ENCODE results near the gene MYO1G. TPM values are rescaled to one million over a fixed set of nuclear protein-coding genes. Genes with fewer than 3 reads are reported as not detected.

Gene MYO1G
- total and polyA plus RNA-seq, 2 donors = 47.0 to 56.2 TPM

DNA sequence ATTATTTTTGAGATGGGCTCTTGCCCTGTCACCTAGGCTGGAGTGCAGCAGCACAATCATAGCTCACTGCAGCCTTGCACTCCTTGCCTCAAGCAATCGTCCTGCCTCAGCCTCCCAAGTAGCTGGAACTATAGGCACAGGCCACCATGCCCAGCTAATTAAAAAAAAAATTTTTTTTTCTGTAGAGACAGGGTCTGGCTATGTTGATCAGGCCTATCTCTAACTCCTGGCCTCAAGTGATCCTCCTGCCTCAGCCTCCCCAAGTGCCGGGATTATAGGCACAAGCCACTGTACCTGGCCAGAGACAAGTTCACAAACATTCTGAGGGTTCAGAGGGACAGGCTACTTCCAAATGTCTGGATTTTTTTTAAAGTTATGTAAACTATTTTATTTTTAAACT is 61.4 kb downstream of the MYO1G start:
- Histone ChIP-seq H3K4me1 (ENCODE audit: control insufficient read depth in 2 of 2, insufficient read depth in 2 of 2, low read length in 2 of 2) (peaks cover 0 to 10% of the 10 kb centered on the region in 2 donors), H3K27me3 (ENCODE audit: control insufficient read depth in 2 of 2, insufficient read depth in 1 of 2, low read length in 1 of 2) (no peaks in the 10 kb centered on the region), H3K27ac (ENCODE audit: low read depth in 1 of 2, low read length in 1 of 2) (no peak overlapping the region), H3K4me3 (ENCODE audit: low read length in 2 of 2) (no peak overlapping the region), H3K9me3 (ENCODE audit: control insufficient read depth in 2 of 2, insufficient read depth in 1 of 2, low read length in 1 of 2) (no peaks in the 10 kb centered on the region), H3K36me3 (ENCODE audit: control insufficient read depth in 2 of 2, insufficient read depth in 2 of 2, low read length in 1 of 2) (no peaks in the 10 kb centered on the region)
- over 99% methylated on average over 2 of the region's 2 CpGs for WGBS
- DNase-seq (ENCODE audit: low read depth in 6 of 9, low spot score in 9 of 9) = no peak

DNA sequence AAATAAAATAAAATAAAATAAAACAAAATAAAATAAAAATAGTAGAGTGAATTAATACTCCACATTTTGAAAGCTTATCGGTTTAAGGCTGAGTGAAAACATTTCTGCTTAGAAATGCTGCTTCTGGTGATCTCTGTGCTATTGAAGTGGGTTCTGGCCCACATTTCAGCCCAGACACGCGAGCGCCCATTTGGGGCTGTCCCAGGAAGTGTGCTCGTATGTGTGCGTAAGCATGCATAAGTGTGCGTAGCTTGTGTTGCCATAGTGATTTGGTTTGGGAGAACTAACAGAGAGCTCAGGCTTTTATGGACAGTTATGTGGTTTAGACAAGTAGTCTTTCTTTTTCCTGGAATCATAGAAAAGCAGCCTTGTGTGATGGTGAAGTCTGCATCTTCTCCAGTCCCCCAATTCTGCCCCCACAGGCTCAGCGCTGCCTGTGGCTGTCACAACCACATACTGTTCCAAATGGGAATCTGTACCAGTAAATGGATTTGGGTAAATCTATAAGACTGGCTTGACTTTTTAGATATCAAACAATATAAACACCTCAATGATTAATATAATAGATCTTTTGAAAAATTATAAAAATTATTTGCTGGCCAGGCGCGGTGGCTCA is 63.7 kb downstream of the MYO1G start:
- Histone ChIP-seq H3K4me3 (ENCODE audit: low read length in 2 of 2) (no peak overlapping the region), H3K4me1 (ENCODE audit: control insufficient read depth in 2 of 2, insufficient read depth in 2 of 2, low read length in 2 of 2) (no peaks in the 10 kb centered on the region), H3K9me3 (ENCODE audit: control insufficient read depth in 2 of 2, insufficient read depth in 1 of 2, low read length in 1 of 2) (no peaks in the 10 kb centered on the region), H3K27ac (ENCODE audit: low read depth in 1 of 2, low read length in 1 of 2) (no peak overlapping the region), H3K36me3 (ENCODE audit: control insufficient read depth in 2 of 2, insufficient read depth in 2 of 2, low read length in 1 of 2) (no peaks in the 10 kb centered on the region), H3K27me3 (ENCODE audit: control insufficient read depth in 2 of 2, insufficient read depth in 1 of 2, low read length in 1 of 2) (no peaks in the 10 kb centered on the region)
- 75% methylated on average over 10 of the region's 10 CpGs for WGBS
- peak in 3 of 9 donors; percentile 19 to 46 (median 25) for DNase-seq (ENCODE audit: low read depth in 6 of 9, low spot score in 9 of 9)

DNA sequence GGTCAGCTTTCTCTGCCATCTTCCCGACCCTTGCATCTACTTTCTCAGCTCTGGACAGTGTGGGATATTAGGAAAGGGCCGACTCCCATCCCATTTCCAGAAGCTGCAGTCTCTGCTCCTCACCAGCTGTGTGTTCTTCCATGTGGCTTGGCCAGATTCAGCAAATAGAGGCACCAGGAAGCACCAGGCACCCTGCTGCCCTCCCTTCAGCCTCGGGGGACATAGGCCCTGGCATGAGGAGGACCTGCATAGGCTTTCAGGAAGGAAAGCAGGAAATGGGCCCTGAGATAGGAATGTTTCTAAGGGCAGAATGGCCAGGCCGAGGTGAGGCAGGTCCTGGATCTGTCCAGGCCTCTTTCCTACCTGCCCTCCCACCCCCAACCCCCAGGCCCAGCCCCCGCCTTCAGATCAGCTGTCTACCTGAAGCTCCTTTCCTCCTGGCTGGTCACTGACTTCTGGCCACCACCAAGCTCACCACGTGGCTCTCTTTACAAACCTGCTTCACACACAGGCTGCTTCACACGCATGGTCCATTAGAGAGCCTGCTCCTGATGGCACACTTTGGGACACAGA is 66.0 kb downstream of the MYO1G start:
- H3K9me3 ChIP-seq (ENCODE audit: control insufficient read depth in 2 of 2, insufficient read depth in 1 of 2, low read length in 1 of 2) = no peaks in the 10 kb centered on the region
- H3K4me1 ChIP-seq (ENCODE audit: control insufficient read depth in 2 of 2, insufficient read depth in 2 of 2, low read length in 2 of 2) = no peaks in the 10 kb centered on the region
- no peaks in the 10 kb centered on the region for H3K36me3 ChIP-seq (ENCODE audit: control insufficient read depth in 2 of 2, insufficient read depth in 2 of 2, low read length in 1 of 2)
- no peak for DNase-seq (ENCODE audit: low read depth in 6 of 9, low spot score in 9 of 9)
- no peaks in the 10 kb centered on the region for H3K27me3 ChIP-seq (ENCODE audit: control insufficient read depth in 2 of 2, insufficient read depth in 1 of 2, low read length in 1 of 2)
- no peak overlapping the region for H3K4me3 ChIP-seq (ENCODE audit: low read length in 2 of 2)
- no peak overlapping the region for H3K27ac ChIP-seq (ENCODE audit: low read depth in 1 of 2, low read length in 1 of 2)
- 78% methylated on average over 7 of the region's 7 CpGs for WGBS

Other genes with a start within 250 kb of the MYO1G start
- 7.5 TPM for gene ZMIZ2, start 230.2 kb downstream of the MYO1G start, total RNA-seq
- 74.1 TPM for gene ZMIZ2, start 230.2 kb downstream of the MYO1G start, polyA plus RNA-seq
- gene PPIA, start 182.3 kb downstream of the MYO1G start, total RNA-seq = 3,565 TPM
- 2,685 TPM for gene PPIA, start 182.3 kb downstream of the MYO1G start, polyA plus RNA-seq
- gene H2AZ2, start 130.9 kb downstream of the MYO1G start, total RNA-seq = 243 TPM
- gene H2AZ2, start 130.9 kb downstream of the MYO1G start, polyA plus RNA-seq = 198 TPM
- 8.0 TPM for gene PURB, start 93.5 kb downstream of the MYO1G start, total RNA-seq
- gene PURB, start 93.5 kb downstream of the MYO1G start, polyA plus RNA-seq = 16.5 TPM
- 69.3 TPM for gene CCM2, start 21.2 kb upstream of the MYO1G start, total RNA-seq
- 114 TPM for gene CCM2, start 21.2 kb upstream of the MYO1G start, polyA plus RNA-seq
- gene NACAD, start 110.0 kb upstream of the MYO1G start, total RNA-seq = 0.14 TPM
- gene NACAD, start 110.0 kb upstream of the MYO1G start, polyA plus RNA-seq = 0.94 TPM
- 57.7 TPM for gene TBRG4, start 132.7 kb upstream of the MYO1G start, total RNA-seq
- gene TBRG4, start 132.7 kb upstream of the MYO1G start, polyA plus RNA-seq = 54.2 TPM
- gene RAMP3, start 178.8 kb upstream of the MYO1G start, total RNA-seq = 5.2 TPM
- 23.8 TPM for gene RAMP3, start 178.8 kb upstream of the MYO1G start, polyA plus RNA-seq